Gastrocnemius medialis (tissue), 4 donors: ENCODE data around the gene GCK.

Experiments
- CTCF ChIP-seq, 5 experiments: fragments of 450-650 bp in 3 of 5; fragments of 200-600 bp in 2 of 5; sonication (generic) in 2 of 5; IDR thresholded peaks in 4 of 5; conservative IDR thresholded peaks in 1 of 5; 1 replicate in 4 of 5; 2 replicates in 1 of 5; pipeline ENCODE4 v1.5.1; 2016 to 2019; ENCODE audit warnings: antibody characterized with exemption in 5 of 5, mild to moderate bottlenecking in 3 of 5, moderate library complexity in 3 of 5
- POLR2A ChIP-seq, 2 donors: fragments of 450-650 bp; IDR thresholded peaks; one replicate each; pipeline ENCODE4 v1.6.1; 2017; ENCODE audit warnings: antibody characterized with exemption in 2 of 2, mild to moderate bottlenecking in 2 of 2, moderate library complexity in 2 of 2

- TF ChIP-seq POLR2A (IDR thresholded peaks at IDR 0.05) (no peak), CTCF (IDR thresholded peaks at IDR 0.05 in 4 of 5, conservative IDR thresholded peaks at IDR 0.05 in 1 of 5) (no peak)
Observed at GRCh38 chr7:44161371-44161770, 27.9 kb downstream of the GCK start.
